Liver (tissue), 9 donors: Measurements from ENCODE around the gene ZFYVE28. TPM values are rescaled to one million over a fixed set of nuclear protein-coding genes. Genes with fewer than 3 reads are reported as not detected.

ENCODE experiments used
- DNase-seq: peaks from one replicate; pipeline ENCODE4 v3.0.0-alpha.2; 2017; ENCODE audit warnings: low spot score
- H3K27ac ChIP-seq, 2 donors: one replicate each; pipeline ENCODE4 v1.7.0; 2013; ENCODE audit warnings: inconsistent platforms in 2 of 2, low read length in 2 of 2, control low read depth in 1 of 2, low read depth in 1 of 2, mild to moderate bottlenecking in 1 of 2
- H3K27me3 ChIP-seq, 4 donors: one replicate each; pipeline versions ENCODE4 v1.6.1 to v1.7.0; 2013; ENCODE audit warnings: low read length in 3 of 4, inconsistent platforms in 1 of 4, mild to moderate bottlenecking in 1 of 4, moderate library complexity in 1 of 4; ENCODE audit not compliant: control insufficient read depth in 4 of 4, insufficient read depth in 4 of 4
- H3K36me3 ChIP-seq, 4 donors: one replicate each; pipeline versions ENCODE4 v1.6.1 to v1.7.0; 2013; ENCODE audit warnings: low read length in 3 of 4, mild to moderate bottlenecking in 3 of 4, low read depth in 1 of 4, moderate library complexity in 1 of 4; ENCODE audit not compliant: control insufficient read depth in 4 of 4, insufficient read depth in 3 of 4
- H3K4me1 ChIP-seq, 4 donors: one replicate each; pipeline versions ENCODE4 v1.6.1 to v1.7.0; 2013; ENCODE audit warnings: low read length in 3 of 4, mild to moderate bottlenecking in 3 of 4, moderate library complexity in 1 of 4; ENCODE audit not compliant: control insufficient read depth in 4 of 4, insufficient read depth in 4 of 4
- H3K4me3 ChIP-seq, 3 donors: one replicate each; pipeline versions ENCODE4 v1.6.1 to v1.7.0; 2013; ENCODE audit warnings: low read length in 3 of 3, control low read depth in 1 of 3, low read depth in 1 of 3, mild to moderate bottlenecking in 1 of 3
- H3K9ac ChIP-seq, 2 donors: one replicate each; pipeline ENCODE4 v1.7.0; 2013; ENCODE audit warnings: low read length in 2 of 2, mild to moderate bottlenecking in 2 of 2, moderate library complexity in 2 of 2, control low read depth in 1 of 2, low read depth in 1 of 2
- H3K9me3 ChIP-seq, 4 donors: one replicate each; pipeline versions ENCODE4 v1.6.1 to v1.7.0; 2013; ENCODE audit warnings: low read length in 3 of 4; ENCODE audit not compliant: control insufficient read depth in 4 of 4
- EGR1 ChIP-seq, 2 donors: IDR thresholded peaks; 2 replicates each; pipeline ENCODE4 v1.6.1; 2016 to 2018; ENCODE audit warnings: antibody characterized with exemption in 2 of 2, low read depth in 2 of 2
- FOXA1 ChIP-seq: IDR thresholded peaks from 2 replicates; pipeline ENCODE4 v1.6.1; 2016; ENCODE audit warnings: antibody characterized with exemption
- FOXA2 ChIP-seq: IDR thresholded peaks from 2 replicates; pipeline ENCODE4 v1.6.1; 2016; ENCODE audit warnings: antibody characterized with exemption
- GABPA ChIP-seq, 2 donors: IDR thresholded peaks in 1 of 2; conservative IDR thresholded peaks in 1 of 2; 2 replicates each; pipeline ENCODE4 v1.6.1; 2016; ENCODE audit warnings: antibody characterized with exemption in 2 of 2, mild to moderate bottlenecking in 1 of 2, moderate library complexity in 1 of 2
- HNF4A ChIP-seq, 2 donors: conservative IDR thresholded peaks; 2 replicates each; pipeline ENCODE4 v1.6.1; 2016; ENCODE audit warnings: antibody characterized with exemption in 2 of 2, mild to moderate bottlenecking in 2 of 2
- HNF4G ChIP-seq: IDR thresholded peaks from 2 replicates; pipeline ENCODE4 v1.6.1; 2016; ENCODE audit warnings: antibody characterized with exemption
- JUND ChIP-seq, 2 donors: IDR thresholded peaks; 2 replicates each; pipeline ENCODE4 v1.6.1; 2016; ENCODE audit warnings: antibody characterized with exemption in 2 of 2
- NR2F2 ChIP-seq: IDR thresholded peaks from 2 replicates; pipeline ENCODE4 v1.6.1; 2016; ENCODE audit warnings: antibody characterized with exemption
- RAD21 ChIP-seq, 2 donors: IDR thresholded peaks; 2 replicates each; pipeline ENCODE4 v1.6.1; 2016; ENCODE audit warnings: antibody characterized with exemption in 2 of 2, mild to moderate bottlenecking in 2 of 2
- RXRA ChIP-seq, 2 donors: IDR thresholded peaks; 2 replicates each; pipeline ENCODE4 v1.6.1; 2017 to 2018; ENCODE audit warnings: antibody characterized with exemption in 2 of 2, mild to moderate bottlenecking in 1 of 2
- SP1 ChIP-seq: IDR thresholded peaks from 2 replicates; pipeline ENCODE4 v1.6.1; 2018; ENCODE audit warnings: antibody characterized with exemption, mild to moderate bottlenecking
- TAF1 ChIP-seq: conservative IDR thresholded peaks from 2 replicates; pipeline ENCODE4 v1.6.1; 2016; ENCODE audit warnings: antibody characterized with exemption, mild to moderate bottlenecking
- YY1 ChIP-seq: IDR thresholded peaks from 2 replicates; pipeline ENCODE4 v1.6.1; 2016; ENCODE audit warnings: antibody characterized with exemption, mild to moderate bottlenecking
- WGBS: extraction: QIAGEN DNeasy Blood & Tissue Kit; methylation state at CpG from one replicate; pipeline ENCODE4 v1.1.7; 2013; 5-methylcytosine and 5-hydroxymethylcytosine counted together
- polyA plus RNA-seq, 2 donors: library from polyadenylated mRNA; stranded (reverse) in 1 of 2; unstranded in 1 of 2; fragments of 200-250 nt in 1 of 2; fragments of >200 nt in 1 of 2; fragmentation: Nextera tagmentation in 1 of 2; extraction: Ambion mirVana in 1 of 2; gene quantifications; one replicate each; pipeline versions ENCODE4 v1.2.1 to v1.2.3, GENCODE V29; 2013 to 2015
- total RNA-seq, 2 donors: library from RNA; depleted of rRNA; stranded (reverse); fragments of >200 nt; gene quantifications; one replicate each; pipeline ENCODE4 v1.2.3, GENCODE V29; 2014
- TF ChIP-seq, protein P1 (sequence below): fragments of 150-350 bp; IDR thresholded peaks from 2 replicates; pipeline ENCODE4 v1.5.1; 2017; ENCODE audit warnings: improper control_type of control experiment, low read depth, low read length; ENCODE audit not compliant: missing input control
- TF ChIP-seq, protein P2 (sequence below): IDR thresholded peaks from 2 replicates; pipeline ENCODE4 v1.6.1; 2016; ENCODE audit warnings: antibody characterized with exemption
- TF ChIP-seq, protein P3 (sequence below): IDR thresholded peaks from 2 replicates; pipeline ENCODE4 v1.6.1; 2016; ENCODE audit warnings: antibody characterized with exemption, mild to moderate bottlenecking
- TF ChIP-seq, protein P4 (sequence below): IDR thresholded peaks from 2 replicates; pipeline ENCODE4 v1.6.1; 2016; ENCODE audit warnings: antibody characterized with exemption
- TF ChIP-seq, protein P5 (sequence below): IDR thresholded peaks from 2 replicates; pipeline ENCODE4 v1.6.1; 2016; ENCODE audit warnings: antibody characterized with exemption
- donor health status: healthy.
- donor health status: healthy.
- donor health status: healthy.
- donor health status: healthy.
- donor health status: healthy.

The ZFYVE28 gene
- total and polyA plus RNA-seq, 4 donors = 2.0 to 6.1 (median 2.7) TPM

DNA sequence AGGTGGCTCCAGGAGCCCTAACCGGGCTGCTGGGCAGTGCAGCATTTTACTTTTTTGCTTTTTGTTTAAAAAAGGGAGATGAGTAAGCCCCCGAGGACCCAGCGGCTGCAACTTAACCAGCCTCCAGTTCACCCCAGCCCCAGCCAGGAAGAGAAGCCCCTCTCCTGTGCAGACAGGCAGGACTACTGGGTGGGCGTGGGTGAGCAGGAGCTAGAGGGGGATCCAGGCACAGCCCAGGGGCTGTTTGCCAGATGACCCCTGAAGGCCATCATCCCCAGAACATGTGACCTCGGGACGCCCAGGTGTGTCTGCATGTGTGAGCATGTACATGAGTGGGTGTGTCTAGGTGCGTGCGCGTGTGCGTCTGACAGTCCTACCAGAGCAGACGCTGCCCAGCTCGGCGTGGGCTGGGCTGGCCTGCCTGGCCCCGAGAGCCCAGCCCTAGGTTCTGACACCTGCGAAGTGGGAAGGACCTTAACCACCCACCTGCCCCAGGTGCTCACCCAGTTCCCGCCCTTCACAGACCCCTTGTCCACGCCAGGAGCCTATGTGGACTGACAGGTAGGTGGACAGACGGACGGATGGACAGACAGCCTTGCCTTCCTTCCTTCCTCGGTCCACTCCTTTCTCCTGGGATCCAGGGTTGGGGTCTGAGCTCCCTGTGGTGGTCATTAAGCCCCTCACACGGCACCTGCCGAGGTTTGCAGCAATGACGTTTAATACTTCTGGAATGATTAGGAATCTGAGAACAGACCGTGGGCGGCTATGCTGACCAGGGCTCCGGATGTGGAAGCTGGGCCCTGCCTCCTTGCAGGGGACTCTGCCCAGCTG lies 168.7 kb downstream of the ZFYVE28 start:
- DNase-seq = no peak
- H3K27me3 ChIP-seq = no peaks in the 10 kb centered on the region
- no peak overlapping the region for H3K27ac ChIP-seq
- H3K4me3 ChIP-seq = no peak overlapping the region
- 91% methylated on average over 26 of the region's 26 CpGs for WGBS
- H3K36me3 ChIP-seq = peaks cover 4 to 40% (median 17%) of the 10 kb centered on the region in 4 donors
- H3K9ac ChIP-seq = no peak overlapping the region
- H3K9me3 ChIP-seq = no peaks in the 10 kb centered on the region
- no peak for TF ChIP-seq RXRA (IDR thresholded peaks at IDR 0.05)
- TF ChIP-seq TAF1 = no peak
- TF ChIP-seq FOXA1 = no peak
- TF ChIP-seq SP1 = no peak
- TF ChIP-seq, protein P1, sequence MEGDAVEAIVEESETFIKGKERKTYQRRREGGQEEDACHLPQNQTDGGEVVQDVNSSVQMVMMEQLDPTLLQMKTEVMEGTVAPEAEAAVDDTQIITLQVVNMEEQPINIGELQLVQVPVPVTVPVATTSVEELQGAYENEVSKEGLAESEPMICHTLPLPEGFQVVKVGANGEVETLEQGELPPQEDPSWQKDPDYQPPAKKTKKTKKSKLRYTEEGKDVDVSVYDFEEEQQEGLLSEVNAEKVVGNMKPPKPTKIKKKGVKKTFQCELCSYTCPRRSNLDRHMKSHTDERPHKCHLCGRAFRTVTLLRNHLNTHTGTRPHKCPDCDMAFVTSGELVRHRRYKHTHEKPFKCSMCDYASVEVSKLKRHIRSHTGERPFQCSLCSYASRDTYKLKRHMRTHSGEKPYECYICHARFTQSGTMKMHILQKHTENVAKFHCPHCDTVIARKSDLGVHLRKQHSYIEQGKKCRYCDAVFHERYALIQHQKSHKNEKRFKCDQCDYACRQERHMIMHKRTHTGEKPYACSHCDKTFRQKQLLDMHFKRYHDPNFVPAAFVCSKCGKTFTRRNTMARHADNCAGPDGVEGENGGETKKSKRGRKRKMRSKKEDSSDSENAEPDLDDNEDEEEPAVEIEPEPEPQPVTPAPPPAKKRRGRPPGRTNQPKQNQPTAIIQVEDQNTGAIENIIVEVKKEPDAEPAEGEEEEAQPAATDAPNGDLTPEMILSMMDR = no peak
- TF ChIP-seq GABPA (IDR thresholded peaks at IDR 0.05 in 1 of 2, conservative IDR thresholded peaks at IDR 0.05 in 1 of 2) = no peak
- TF ChIP-seq, protein P2, sequence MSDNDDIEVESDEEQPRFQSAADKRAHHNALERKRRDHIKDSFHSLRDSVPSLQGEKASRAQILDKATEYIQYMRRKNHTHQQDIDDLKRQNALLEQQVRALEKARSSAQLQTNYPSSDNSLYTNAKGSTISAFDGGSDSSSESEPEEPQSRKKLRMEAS = no peak
- TF ChIP-seq JUND (IDR thresholded peaks at IDR 0.05) = no peak
- no peak for TF ChIP-seq YY1
- TF ChIP-seq, protein P3, sequence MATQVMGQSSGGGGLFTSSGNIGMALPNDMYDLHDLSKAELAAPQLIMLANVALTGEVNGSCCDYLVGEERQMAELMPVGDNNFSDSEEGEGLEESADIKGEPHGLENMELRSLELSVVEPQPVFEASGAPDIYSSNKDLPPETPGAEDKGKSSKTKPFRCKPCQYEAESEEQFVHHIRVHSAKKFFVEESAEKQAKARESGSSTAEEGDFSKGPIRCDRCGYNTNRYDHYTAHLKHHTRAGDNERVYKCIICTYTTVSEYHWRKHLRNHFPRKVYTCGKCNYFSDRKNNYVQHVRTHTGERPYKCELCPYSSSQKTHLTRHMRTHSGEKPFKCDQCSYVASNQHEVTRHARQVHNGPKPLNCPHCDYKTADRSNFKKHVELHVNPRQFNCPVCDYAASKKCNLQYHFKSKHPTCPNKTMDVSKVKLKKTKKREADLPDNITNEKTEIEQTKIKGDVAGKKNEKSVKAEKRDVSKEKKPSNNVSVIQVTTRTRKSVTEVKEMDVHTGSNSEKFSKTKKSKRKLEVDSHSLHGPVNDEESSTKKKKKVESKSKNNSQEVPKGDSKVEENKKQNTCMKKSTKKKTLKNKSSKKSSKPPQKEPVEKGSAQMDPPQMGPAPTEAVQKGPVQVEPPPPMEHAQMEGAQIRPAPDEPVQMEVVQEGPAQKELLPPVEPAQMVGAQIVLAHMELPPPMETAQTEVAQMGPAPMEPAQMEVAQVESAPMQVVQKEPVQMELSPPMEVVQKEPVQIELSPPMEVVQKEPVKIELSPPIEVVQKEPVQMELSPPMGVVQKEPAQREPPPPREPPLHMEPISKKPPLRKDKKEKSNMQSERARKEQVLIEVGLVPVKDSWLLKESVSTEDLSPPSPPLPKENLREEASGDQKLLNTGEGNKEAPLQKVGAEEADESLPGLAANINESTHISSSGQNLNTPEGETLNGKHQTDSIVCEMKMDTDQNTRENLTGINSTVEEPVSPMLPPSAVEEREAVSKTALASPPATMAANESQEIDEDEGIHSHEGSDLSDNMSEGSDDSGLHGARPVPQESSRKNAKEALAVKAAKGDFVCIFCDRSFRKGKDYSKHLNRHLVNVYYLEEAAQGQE = no peak
- TF ChIP-seq EGR1 (IDR thresholded peaks at IDR 0.05; ENCODE audit: low read depth in 2 of 2) = no peak
- TF ChIP-seq, protein P4, sequence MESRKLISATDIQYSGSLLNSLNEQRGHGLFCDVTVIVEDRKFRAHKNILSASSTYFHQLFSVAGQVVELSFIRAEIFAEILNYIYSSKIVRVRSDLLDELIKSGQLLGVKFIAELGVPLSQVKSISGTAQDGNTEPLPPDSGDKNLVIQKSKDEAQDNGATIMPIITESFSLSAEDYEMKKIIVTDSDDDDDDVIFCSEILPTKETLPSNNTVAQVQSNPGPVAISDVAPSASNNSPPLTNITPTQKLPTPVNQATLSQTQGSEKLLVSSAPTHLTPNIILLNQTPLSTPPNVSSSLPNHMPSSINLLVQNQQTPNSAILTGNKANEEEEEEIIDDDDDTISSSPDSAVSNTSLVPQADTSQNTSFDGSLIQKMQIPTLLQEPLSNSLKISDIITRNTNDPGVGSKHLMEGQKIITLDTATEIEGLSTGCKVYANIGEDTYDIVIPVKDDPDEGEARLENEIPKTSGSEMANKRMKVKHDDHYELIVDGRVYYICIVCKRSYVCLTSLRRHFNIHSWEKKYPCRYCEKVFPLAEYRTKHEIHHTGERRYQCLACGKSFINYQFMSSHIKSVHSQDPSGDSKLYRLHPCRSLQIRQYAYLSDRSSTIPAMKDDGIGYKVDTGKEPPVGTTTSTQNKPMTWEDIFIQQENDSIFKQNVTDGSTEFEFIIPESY = no peak
- no peak for TF ChIP-seq FOXA2
- TF ChIP-seq NR2F2 = no peak
- no peak for TF ChIP-seq HNF4G
- TF ChIP-seq RAD21 (IDR thresholded peaks at IDR 0.05) = no peak
- TF ChIP-seq, protein P5, sequence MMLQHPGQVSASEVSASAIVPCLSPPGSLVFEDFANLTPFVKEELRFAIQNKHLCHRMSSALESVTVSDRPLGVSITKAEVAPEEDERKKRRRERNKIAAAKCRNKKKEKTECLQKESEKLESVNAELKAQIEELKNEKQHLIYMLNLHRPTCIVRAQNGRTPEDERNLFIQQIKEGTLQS = no peak
- no peak for TF ChIP-seq HNF4A (conservative IDR thresholded peaks at IDR 0.05)
- peaks cover 0 to 3% (median 1%) of the 10 kb centered on the region in 4 donors for H3K4me1 ChIP-seq
